Fibroblast of skin of abdomen (primary cell): ENCODE measurements around the gene TCF21.
A peak's percentile ranks its signal among the peaks of the same experiment; 100 is the strongest.
"Not testable (repeated sequence)": the region's sequence is repeated elsewhere in the genome, so short reads cannot be mapped to it uniquely, and the experiment has no call there.

Experiments used
- DNase-seq: peaks from one replicate; pipeline ENCODE4 v3.0.0-alpha.2; 2013

Gene TCF21

GRCh38 chr6:133923938-133924593, 35.2 kb downstream of the TCF21 start:
- peak; percentile 71 for DNase-seq

GRCh38 chr6:133931221-133931620, 42.3 kb downstream of the TCF21 start:
- not testable (repeated sequence) for DNase-seq

GRCh38 chr6:133936352-133936751, 47.4 kb downstream of the TCF21 start:
- DNase-seq, result not testable (repeated sequence)

GRCh38 chr6:133937909-133938308, 49.0 kb downstream of the TCF21 start:
- no peak for DNase-seq

GRCh38 chr6:133938533-133938932, 49.6 kb downstream of the TCF21 start:
- no peak for DNase-seq

GRCh38 chr6:133939778-133940667, 51.1 kb downstream of the TCF21 start:
- no peak for DNase-seq
